Measurements from ENCODE around the gene GAS2L1.
"Not testable (repeated sequence)": the region's sequence is repeated elsewhere in the genome, so short reads cannot be mapped to it uniquely, and the experiment has no call there.

GAS2L1 gene

GRCh38 chr22:29343313-29343805 lies 36.9 kb downstream of the GAS2L1 start:
- DNase-seq = no peak

- no peak for DNase-seq
Measured at GRCh38 chr22:29344137-29344536, 37.7 kb downstream of the GAS2L1 start.

GRCh38 chr22:29344889-29345288 lies 38.4 kb downstream of the GAS2L1 start:
- DNase-seq = not testable (repeated sequence)

DNA sequence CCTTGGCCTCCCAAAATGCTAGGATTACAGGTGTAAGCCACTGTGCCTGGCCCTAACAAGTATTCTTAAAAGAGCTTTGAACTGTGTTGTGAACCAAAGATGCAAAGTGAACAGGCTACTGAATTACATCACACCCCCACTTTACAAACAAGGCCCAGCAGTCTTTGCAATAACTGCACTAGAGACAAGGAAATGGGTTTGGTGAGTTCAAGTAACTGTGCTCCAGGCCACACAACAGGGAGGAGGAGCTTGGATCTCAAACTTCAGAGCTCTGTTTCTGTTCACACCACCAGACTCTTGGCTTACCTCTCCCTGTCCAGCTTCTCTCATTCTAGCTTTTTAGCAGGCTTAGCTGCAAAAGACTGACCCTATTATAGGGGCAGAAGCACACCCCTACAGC lies 39.5 kb downstream of the GAS2L1 start:
- no peak for DNase-seq

DNA sequence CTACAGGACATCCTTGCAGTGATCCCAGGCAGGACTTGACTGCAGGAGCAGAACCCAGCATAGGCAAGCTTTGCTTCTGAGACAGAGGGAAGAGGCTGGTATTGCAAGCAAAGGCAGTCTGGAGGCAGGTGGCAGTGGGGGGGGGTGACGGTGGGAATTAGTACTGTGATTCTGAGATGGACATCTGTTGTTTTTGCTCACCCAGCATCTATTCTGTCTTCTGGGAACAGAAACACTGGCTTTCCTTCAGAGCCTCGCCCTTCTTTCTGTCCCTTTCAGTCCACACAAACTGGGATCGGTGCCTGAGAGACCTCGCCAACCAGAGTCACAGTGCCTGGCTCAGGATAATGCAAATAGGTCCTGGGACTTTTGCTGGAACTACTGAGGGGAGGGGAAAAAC lies 40.2 kb downstream of the GAS2L1 start:
- no peak for DNase-seq

DNA sequence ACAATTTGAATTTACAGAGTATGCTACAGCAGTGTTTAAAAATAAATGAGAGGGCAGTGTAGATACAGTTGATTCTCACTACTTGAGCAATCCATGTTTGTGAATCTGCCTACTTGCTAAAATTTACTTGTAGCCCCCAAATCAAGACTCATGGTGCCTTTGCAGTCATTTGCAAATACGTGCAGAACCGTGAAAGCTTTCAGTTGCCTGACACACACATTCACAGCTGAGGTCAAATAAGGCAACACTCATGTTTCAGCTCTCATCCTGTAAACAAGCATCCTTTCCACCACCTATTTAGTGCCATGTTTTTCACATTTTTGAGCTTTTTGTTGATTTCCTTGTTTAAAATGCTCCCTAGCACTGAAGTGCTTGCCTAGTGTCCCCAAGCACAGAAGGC lies 41.6 kb downstream of the GAS2L1 start:
- no peak for DNase-seq

GRCh38 chr22:29348956-29349355 lies 42.5 kb downstream of the GAS2L1 start:
- DNase-seq = no peak

- DNase-seq = no peak
Measured at GRCh38 chr22:29351042-29351441, 44.6 kb downstream of the GAS2L1 start.

GRCh38 chr22:29351891-29352290 lies 45.4 kb downstream of the GAS2L1 start:
- DNase-seq = no peak

- no peak for DNase-seq
Measured at GRCh38 chr22:29352778-29353177, 46.3 kb downstream of the GAS2L1 start.

DNA sequence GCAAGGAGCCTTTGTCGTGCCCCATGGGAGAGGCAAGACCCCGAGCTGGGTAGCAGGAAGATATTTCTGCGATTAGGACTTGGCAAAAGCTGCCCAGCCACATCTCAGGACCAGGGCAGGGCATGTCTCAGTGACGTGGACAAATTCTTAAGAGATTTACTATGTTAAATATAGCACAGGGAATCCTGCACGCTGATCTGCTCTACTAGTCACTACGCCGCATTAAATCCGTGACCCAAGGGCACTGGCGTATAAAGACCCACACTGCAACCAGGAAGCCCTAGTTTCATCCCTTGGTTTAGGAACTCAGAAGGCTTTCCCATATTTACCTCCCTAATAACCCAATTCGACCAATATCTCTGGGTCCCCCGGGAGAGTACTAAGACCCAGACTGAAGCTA lies 46.8 kb downstream of the GAS2L1 start:
- DNase-seq = no peak

- DNase-seq = no peak
Measured at GRCh38 chr22:29353860-29354259, 47.4 kb downstream of the GAS2L1 start.

DNA sequence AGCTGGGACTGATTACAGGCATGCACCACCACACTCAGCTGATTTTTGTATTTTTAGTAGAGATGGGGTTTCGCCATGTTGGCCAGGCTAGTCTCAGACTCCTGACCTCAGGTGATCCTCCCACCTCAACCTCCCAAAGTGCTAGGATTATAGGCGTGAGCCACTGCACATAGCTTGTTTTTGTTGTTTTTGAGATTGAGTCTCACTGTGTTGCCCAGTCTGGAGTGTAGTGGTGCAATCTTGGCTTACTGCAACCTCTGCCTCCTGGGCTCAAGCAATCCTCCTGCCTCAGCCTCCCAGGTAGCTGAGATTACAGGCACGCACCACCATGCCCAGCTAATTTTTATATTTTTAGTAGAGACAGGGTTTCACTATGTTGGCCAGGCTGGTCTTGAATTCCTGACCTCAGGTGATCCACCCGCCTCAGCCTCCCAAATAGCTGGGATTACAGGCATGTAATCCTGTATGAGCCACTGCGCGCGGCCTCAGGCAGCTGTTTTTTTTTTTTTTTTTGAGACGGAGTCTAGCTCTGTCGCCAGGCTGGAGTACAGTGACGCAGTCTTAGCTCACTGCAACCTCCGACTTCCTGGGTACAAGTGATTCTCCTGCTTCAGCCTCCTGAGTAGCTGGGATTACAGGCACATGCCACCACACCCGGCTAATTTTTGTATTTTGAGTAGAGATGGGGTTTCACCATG lies 50.9 kb downstream of the GAS2L1 start:
- DNase-seq = not testable (repeated sequence)

DNA sequence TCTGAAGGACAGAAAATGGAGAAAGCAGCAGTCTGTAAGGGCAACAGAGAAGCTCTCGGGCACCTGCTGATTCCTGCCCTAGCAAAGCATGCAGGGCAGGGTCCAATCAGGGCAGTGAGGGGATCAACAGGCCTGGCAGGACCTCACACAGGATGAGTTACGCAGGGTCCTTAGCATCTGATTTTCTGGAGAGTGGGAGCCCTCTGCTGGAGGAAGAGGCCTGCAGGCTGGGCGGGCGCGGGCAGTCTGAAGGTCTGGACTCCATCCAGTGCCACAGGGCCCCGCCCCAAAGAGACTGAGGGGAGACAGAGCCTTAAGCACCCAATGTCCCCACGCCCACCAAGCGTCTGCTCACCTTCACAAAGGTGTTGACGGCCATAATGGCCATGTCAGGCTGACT lies 53.0 kb downstream of the GAS2L1 start:
- no peak for DNase-seq

Measured in stimulated activated CD4-positive, alpha-beta T cell treated with anti-CD3 and anti-CD28 coated beads, Interleukin-4, amount 100 ng/mL, for 24 hours (primary cell).